Glutamatergic neuron (in vitro differentiated cells): ENCODE measurements around the gene KDM4F. TPM values are rescaled to one million over a fixed set of nuclear protein-coding genes. Genes with fewer than 3 reads are reported as not detected.

ENCODE experiments used
- DNase-seq: peaks from one replicate; pipeline ENCODE4 v3.0.0; 2022
- H3K27ac Mint-ChIP-seq: one replicate; pipeline ENCODE4 v1.8.0; 2020; ENCODE audit warnings: mild to moderate bottlenecking, mixed read lengths, inconsistent platforms; ENCODE audit not compliant: unreplicated experiment
- H3K27me3 Mint-ChIP-seq: one replicate; pipeline ENCODE4 v1.8.0; 2020; ENCODE audit warnings: mild to moderate bottlenecking, moderate library complexity, mixed read lengths, inconsistent platforms; ENCODE audit not compliant: unreplicated experiment
- H3K36me3 Mint-ChIP-seq: one replicate; pipeline ENCODE4 v1.8.0; 2020; ENCODE audit warnings: mild to moderate bottlenecking, mixed read lengths, inconsistent platforms; ENCODE audit not compliant: unreplicated experiment
- H3K4me1 Mint-ChIP-seq: one replicate; pipeline ENCODE4 v1.8.0; 2020; ENCODE audit warnings: mild to moderate bottlenecking, low read depth, mixed read lengths, inconsistent platforms; ENCODE audit not compliant: unreplicated experiment
- H3K4me3 Mint-ChIP-seq: one replicate; pipeline ENCODE4 v1.8.0; 2020; ENCODE audit warnings: mild to moderate bottlenecking, mixed read lengths, inconsistent platforms; ENCODE audit not compliant: unreplicated experiment
- H3K9me3 Mint-ChIP-seq: one replicate; pipeline ENCODE4 v1.8.0; 2020; ENCODE audit warnings: mild to moderate bottlenecking, moderate library complexity, mixed read lengths, inconsistent platforms; ENCODE audit not compliant: unreplicated experiment
- total RNA-seq: library from RNA; stranded (reverse); fragmentation: NEBNext Ultra II Directional; extraction: Animal tissue kit (Norgen Biotek cat#: 25700); gene quantifications from one replicate; pipeline ENCODE4 v1.2.1, GENCODE V29; 2021; ENCODE audit not compliant: unreplicated experiment
- TF ChIP-seq, protein P1 (sequence below): fragments of 200-600 bp; sonication (generic); IDR thresholded peaks from one replicate; pipeline ENCODE4 v1.5.0; 2021; ENCODE audit not compliant: partially characterized antibody, unreplicated experiment

KDM4F gene
- total RNA-seq, 1 donor from 2014 or later, result 0.39 TPM

GRCh38 chr11:95045812-95046211 is 3.4 kb upstream of the KDM4F start:
- Mint-ChIP-seq H3K36me3 (no peaks in the 10 kb centered on the region), H3K27ac (no peak overlapping the region), H3K4me1 (no peaks in the 10 kb centered on the region), H3K4me3 (no peak overlapping the region), H3K27me3 (no peaks in the 10 kb centered on the region), H3K9me3 (no peaks in the 10 kb centered on the region)
- DNase-seq, result no peak
- TF ChIP-seq, protein P1, sequence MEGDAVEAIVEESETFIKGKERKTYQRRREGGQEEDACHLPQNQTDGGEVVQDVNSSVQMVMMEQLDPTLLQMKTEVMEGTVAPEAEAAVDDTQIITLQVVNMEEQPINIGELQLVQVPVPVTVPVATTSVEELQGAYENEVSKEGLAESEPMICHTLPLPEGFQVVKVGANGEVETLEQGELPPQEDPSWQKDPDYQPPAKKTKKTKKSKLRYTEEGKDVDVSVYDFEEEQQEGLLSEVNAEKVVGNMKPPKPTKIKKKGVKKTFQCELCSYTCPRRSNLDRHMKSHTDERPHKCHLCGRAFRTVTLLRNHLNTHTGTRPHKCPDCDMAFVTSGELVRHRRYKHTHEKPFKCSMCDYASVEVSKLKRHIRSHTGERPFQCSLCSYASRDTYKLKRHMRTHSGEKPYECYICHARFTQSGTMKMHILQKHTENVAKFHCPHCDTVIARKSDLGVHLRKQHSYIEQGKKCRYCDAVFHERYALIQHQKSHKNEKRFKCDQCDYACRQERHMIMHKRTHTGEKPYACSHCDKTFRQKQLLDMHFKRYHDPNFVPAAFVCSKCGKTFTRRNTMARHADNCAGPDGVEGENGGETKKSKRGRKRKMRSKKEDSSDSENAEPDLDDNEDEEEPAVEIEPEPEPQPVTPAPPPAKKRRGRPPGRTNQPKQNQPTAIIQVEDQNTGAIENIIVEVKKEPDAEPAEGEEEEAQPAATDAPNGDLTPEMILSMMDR, result no peak

GRCh38 chr11:95050595-95051202 is 1.5 kb downstream of the KDM4F start:
- TF ChIP-seq, protein P1, result no peak
- Mint-ChIP-seq H3K9me3 (no peaks in the 10 kb centered on the region), H3K4me3 (no peak overlapping the region), H3K27me3 (peaks cover 5% of the 10 kb centered on the region), H3K27ac (no peak overlapping the region), H3K36me3 (no peaks in the 10 kb centered on the region), H3K4me1 (no peaks in the 10 kb centered on the region)
- no peak for DNase-seq

- H3K4me3 Mint-ChIP-seq, result no peak overlapping the region
- no peaks in the 10 kb centered on the region for H3K9me3 Mint-ChIP-seq
- TF ChIP-seq, protein P1, result no peak
- no peak overlapping the region for H3K27ac Mint-ChIP-seq
- no peaks in the 10 kb centered on the region for H3K36me3 Mint-ChIP-seq
- DNase-seq, result no peak
- peaks cover 5% of the 10 kb centered on the region for H3K27me3 Mint-ChIP-seq
- H3K4me1 Mint-ChIP-seq, result no peaks in the 10 kb centered on the region
These were observed 5.1 kb downstream of the KDM4F start for GRCh38 chr11:95054356-95054755.

DNA sequence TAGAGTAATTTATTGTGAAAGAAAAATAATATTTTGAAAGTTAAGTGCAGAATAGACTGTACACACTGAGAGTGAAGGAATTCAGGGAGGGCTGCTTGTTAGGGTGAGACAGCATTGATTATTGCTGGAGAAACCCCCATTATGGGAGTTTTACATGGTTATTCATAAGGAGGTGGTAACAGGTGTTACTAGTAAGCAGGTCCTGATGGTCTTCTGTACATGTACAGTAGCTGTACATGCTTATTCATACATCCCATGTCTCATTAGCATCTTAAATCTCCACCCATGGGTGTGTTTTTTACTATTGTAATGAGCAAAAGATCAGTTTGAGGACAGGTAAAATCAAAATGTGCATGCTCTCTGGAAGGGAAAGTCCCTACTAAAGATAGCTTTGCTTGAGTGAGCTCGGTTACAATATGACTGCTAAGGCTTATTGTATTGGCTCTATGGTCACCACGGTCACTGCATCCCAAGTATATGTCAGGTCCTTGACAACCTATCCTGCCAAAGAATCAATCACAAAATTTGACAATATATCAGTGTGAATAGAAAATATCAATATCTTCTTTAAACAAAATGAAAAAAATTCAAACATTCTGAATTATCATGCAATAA is 6.2 kb downstream of the KDM4F start:
- Mint-ChIP-seq H3K4me1 (no peaks in the 10 kb centered on the region), H3K27ac (no peak overlapping the region), H3K4me3 (no peak overlapping the region), H3K36me3 (no peaks in the 10 kb centered on the region), H3K27me3 (peaks cover 5% of the 10 kb centered on the region), H3K9me3 (no peaks in the 10 kb centered on the region)
- DNase-seq, result no peak
- TF ChIP-seq, protein P1, result no peak

- Mint-ChIP-seq H3K27me3 (peaks cover 5% of the 10 kb centered on the region), H3K36me3 (no peaks in the 10 kb centered on the region), H3K4me3 (no peak overlapping the region), H3K4me1 (no peaks in the 10 kb centered on the region), H3K9me3 (no peaks in the 10 kb centered on the region), H3K27ac (no peak overlapping the region)
- DNase-seq, result no peak
- TF ChIP-seq, protein P1, result no peak
These were observed 8.7 kb downstream of the KDM4F start for GRCh38 chr11:95057959-95058358.
